HG03095 (cell line): ENCODE data around the gene MED12L.

Source experiments
- ATAC-seq: cut with Tn5 transposase; IDR thresholded peaks from one replicate; pipeline ENCODE4 v1.9.1; 2021; ENCODE audit warnings: moderate library complexity; ENCODE audit not compliant: unreplicated experiment

The MED12L gene

DNA sequence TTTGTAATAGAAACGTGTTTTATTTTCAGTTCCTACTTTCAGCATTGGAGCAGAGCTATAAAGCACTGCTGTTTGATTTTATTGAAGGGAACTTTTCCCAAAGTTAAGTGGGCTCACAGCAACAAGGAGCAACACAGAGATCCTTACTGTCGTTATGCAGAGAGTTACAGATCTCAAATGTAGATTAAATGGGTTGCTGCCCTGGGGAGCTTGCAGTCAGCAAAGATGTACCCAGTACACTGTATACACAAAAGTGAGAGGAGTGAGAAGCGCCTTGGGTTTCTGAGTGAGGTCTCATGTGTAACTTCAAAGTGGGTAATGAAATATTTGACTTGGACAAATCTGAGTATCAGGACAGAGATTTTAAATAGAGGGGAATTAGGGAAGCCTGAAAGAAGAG lies 47.7 kb downstream of the MED12L start:
- no peak for ATAC-seq

DNA sequence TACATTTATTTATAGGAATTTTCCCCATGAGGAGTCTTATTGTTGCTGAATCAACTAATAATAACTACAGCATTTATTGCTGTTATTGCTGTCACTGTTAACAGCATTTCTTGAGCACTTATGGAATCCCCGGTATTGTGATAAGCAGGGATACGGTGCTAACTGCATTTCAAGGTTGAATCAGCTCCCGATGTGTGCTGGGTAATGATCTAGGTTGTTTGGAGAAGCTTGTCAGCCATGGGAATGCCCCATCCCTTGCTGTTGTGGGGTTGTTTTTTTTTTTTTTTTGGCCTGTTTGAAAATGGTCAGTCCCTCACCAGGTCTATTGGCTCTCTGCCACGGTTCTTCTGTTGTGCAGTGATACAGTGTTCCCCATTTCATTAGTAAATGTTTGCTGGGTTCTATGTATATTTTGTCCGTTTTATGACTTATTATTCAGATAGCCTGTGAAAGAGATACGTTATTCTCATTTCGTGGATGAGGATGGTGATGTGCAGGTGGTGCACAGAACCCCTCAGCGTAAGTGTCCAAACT lies 48.5 kb downstream of the MED12L start:
- ATAC-seq, result no peak

DNA sequence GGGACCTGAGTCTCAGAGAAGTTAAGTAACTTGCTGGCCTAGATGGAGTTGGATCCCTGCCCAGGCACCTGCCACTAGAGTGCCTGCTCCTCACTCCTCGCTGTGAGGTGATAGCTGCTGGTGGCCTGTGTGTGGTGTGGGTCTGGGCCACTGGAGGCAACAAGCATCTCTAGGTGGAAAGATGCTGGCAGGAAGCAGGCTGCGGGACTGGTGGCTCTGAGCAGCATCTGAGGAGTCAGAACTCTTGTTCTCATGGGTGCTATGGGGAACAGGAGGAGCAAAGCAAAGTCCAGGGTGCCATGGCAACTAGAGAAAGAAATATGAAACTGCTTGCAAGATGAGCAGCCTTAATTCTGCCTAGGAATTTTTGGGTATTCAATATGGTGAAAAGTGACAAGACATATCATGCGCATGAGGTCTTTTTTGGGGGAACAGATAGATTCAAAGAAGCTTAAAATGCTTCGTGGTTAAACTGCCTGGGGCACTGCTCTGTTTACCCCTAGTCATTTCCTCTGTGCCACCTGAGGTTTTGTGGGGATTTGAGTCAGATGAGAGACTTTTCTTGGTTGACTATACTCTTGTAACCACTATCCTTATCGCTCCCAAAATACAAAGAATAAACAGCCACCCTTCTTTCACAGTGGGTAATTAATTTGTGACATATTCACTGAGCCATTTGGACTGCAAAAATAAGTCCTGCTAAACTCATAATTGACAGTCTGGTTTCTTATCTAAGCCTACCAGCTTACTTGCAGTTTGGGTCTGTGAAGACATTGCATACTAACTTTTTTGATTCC lies 50.3 kb downstream of the MED12L start:
- ATAC-seq, result no peak

DNA sequence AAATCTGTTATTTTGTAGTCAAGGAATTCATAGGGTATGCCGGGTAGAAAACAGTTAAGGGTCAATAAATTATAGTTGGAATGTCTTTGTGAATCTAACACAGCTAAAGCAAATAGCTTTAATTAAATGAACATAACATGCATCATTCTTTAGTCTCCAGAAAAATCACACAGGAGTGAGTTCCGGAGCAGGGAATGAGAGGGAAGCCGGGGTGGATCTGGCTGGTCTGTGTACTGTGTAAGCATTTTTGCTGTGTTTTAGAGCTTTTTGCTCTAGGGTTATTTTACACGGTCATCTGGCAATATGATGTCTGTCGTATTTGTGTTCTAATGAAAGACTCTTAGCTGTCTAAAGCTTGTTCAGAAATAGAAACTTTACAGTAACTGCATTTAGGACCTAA lies 57.5 kb downstream of the MED12L start:
- ATAC-seq, result no peak

DNA sequence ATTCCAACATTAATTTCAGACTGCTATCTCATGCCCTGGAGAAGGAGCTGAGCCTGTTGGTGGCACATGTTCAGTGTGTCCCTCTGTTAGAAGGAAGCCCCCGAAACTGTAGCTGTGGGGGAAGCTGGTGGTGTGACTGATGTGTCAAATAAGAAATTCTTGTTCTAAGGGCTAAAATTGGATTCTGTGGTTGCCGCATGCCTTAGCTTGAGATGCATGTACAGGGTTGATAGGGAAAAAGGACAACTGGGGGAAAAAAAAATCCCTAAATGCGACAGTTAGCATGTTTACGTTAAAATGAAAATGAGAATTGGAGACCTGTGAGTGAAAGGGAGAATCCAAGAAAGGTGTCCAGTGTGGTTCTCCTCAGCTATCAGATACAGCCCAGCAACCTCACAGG lies 58.6 kb downstream of the MED12L start:
- no peak for ATAC-seq

DNA sequence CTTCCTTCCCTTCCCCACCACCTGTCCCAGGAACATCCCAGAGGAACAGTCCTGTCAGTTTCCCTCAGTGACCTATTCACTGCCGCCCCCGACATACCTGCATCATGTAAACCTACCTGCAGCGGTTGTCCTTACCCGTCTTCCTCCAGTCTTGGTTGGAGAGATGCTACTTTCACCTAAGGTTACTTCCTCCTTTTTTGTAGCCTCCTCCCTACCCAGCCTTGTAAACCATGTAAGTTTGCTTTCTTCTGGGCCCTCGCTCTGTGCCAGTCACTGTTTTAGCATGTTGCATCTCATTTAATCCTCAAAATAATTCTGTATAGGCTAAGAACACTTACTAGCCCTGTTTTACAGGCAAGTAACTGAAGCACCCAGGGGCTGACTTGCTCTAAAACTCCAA lies 59.3 kb downstream of the MED12L start:
- no peak for ATAC-seq

DNA sequence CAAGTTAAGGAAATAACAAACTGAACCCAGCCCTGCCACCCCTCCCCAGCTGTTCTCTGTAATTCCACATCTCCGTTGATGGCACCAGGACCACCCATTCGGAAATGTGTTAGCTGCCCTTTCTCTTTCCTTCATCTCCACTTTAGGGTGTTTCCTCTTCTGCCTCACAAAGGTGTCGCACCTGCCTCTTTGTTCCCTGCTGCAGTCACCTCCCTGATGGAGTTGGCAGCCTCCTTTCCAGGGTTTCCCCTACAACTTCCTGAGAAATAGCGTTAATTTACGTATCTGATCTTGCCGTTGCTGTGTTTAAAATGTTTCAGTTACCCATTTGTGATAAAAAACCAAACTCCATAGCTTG lies 60.2 kb downstream of the MED12L start:
- ATAC-seq, result no peak

DNA sequence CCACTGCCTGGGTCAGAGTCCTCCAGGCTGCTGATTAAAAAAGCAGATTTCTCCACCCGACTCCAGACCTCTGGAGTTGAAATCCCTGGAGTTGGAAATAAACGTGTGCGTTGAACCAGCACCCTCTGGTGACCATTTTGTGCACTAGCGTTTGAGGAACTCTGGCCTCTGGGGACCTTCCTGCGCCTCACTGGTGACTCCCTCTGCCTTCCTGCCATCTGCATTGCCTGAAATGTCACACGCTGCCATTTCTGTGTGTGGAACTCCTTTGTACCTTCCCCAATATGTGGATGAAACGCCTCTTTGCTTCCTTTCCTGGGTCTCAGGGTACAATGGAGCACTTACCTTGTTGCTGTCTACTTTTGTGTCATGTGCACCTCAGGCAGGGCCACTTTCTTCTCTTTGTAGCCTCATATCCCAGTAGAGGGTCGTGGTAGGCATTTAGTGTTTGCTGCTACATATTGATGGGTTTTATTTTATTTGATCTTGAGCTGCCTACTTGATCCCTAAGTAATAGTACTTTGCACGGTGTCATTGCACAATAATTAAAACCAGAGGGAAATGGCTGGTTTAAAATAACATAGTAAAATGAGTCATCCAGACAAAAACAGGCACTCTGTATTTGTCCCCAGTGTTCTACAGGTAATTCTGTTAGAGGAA lies 60.7 kb downstream of the MED12L start:
- ATAC-seq, result peak; percentile 94

DNA sequence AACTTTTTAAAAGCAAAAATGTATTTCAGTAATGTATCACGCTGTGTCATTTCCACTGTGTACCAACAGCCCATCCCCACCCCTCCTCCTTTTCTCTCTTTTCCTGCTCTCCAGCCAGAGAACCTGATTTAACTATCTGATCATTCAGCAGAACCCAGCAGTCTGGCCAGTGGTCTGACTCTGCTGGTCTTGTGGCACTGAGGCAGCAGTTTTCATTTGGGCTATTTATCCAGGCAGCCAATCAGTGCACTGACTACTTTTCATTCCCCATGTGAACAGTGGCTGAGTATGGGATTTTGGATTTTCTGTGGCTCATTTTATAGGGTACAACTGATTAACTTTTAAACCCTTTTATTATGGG lies 61.2 kb downstream of the MED12L start:
- no peak for ATAC-seq

DNA sequence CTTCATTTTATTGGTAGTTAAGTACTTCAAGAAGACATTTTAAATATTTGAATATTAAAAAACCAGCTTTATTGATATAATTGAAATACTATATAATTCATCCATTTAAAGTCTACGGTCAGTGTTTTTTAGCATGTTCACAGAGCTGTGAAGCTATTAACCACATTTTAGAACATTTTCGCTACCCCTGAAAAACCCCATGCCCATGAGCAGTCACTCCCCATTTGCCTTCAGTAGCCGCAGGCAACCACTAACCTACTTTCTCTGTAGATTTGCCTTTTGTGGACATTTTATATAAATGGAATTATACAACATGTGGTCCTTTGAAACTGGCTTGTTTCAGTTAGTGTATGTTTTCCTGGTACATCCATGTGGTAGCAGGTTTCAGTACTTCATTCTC lies 61.8 kb downstream of the MED12L start:
- no peak for ATAC-seq

DNA sequence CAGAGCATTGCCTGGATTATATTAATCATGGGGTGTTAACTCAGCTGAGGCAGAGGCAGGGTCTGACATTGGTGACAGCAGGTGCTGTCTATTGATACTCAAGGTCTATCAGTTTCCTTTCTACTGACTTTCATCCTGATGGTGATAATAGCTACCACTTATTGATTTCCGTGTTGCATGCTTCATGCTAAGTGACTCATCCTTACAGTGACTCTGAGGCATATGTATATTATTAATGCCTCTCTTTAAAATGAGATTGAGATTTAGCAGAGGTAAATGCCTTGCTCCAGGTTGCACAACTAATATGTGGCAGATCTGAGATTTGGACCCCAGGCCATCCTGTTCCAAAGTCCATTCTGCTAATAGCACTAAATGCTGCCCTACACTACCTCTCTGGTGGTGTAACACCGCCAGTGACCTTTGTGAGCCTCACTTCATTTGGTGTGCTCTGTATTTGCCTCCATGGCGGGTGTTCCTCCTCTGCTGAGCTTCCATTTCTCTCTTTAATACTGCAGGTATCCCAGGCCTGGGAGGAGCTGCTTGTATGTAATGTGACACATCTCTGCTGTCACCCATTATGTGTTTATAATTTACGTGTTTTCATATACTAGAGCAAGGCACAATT lies 67.1 kb downstream of the MED12L start:
- ATAC-seq, result no peak

DNA sequence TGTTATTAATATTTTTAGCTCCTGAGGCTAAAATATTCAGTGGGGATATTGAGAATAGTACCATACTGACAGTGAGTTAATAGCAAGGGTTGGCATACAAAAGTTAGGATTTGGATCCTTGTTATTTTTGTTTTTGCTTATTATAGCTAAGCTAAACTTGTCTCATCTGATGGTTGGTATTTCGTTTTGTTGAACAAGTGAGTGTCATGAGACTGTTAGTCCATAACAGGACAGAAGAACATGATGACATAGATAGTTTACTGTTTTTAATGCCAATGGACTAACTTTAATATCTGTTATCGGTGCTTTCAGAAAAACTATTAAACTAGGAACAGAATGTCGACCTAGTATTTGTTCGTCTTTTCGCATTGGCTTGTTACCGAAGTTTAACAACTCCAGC lies 69.1 kb downstream of the MED12L start:
- ATAC-seq, result no peak

DNA sequence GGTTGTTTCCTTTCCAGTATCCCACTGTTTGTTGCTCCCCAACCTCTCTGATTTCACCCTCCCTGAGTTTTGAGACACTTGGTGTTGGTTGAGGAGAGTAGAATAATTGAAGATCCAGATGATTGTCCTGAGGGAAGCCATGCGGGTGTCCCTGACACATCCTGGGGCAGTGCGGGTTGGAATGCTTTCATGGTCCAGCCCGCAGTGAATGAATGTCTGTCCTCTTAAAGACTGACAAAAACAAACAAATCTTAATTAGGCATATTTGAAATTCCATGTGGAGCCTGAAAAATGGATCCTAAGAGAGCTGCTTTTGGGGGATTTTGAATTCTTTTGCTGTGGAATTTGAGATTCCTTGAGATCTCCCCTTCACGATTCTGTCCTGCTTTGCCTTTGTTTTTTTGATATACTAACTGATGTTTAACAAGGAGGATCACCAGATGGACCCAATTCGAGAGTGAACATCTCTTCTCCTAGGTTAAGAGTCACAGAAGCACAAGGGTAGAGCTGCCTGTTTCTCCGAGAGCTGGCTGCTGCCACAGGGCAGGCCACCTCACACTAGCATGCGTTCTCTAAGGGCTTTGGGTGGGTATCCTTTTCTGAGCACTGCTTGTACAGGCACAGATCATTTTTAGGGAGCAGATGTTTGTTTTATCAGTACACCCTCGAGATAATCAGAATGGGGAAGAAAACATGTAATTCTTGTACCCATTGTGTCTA lies 70.1 kb downstream of the MED12L start:
- ATAC-seq, result no peak

DNA sequence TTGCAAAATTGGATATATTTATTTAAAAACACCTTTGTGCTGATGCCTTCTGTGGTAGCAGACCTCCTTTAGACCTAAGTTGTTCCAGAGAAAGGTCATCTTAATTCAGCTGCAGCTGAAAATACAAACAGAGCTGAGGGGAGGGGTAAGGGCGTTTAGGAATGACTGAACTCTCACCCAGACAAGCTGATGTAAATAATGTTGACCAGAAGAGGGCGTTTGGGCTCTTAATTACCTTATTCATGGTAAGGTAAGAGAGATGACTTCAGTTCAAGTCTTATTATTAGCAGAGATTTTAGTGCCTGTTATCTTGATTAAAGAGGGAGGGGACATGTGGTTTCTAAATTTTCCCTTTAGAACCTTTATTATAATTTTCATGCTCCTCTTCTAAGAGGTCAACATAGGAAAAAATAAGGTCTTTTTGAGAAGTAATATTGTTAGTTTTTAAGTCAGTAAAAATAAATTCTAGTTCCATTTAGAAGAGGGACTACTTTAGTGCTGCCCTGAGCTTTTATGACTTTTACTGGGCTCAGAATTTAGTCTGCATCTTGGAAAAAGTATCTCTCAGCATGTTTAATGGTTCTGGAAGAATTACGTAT lies 71.3 kb downstream of the MED12L start:
- no peak for ATAC-seq

DNA sequence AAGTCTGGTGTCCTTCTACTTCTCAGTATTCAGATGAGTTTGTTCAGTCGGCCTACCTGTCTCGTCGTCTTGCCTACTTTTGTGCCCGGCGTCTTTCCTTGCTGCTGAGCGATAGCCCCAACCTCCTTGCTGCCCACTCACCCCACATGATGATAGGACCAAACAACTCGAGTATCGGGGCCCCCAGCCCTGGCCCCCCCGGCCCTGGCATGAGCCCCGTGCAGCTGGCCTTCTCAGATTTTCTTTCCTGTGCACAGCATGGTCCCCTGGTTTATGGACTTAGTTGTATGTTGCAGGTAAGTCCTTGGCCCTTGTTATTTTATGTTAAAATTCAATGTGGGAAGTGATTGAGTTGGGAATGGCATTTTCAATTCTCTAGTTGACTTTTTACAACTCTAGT lies 74.3 kb downstream of the MED12L start:
- ATAC-seq, result no peak

DNA sequence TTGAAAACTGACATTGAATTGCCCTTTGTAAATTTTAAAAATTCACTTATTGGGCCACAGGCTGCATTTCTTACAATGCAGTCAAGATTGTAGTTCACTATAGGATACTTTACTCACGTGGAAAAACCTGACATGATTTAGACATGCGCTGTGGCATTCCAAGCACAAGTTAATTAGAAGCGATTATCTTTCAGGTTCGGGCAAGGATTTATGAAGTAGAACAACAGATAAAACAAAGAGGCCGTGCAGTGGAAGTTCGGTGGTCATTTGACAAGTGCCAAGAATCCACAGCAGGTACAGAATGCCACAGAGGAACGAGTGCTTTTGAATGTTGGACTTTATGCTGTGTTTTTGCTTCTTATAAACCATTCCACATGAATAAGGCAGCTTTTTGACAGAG lies 79.8 kb downstream of the MED12L start:
- ATAC-seq, result no peak

DNA sequence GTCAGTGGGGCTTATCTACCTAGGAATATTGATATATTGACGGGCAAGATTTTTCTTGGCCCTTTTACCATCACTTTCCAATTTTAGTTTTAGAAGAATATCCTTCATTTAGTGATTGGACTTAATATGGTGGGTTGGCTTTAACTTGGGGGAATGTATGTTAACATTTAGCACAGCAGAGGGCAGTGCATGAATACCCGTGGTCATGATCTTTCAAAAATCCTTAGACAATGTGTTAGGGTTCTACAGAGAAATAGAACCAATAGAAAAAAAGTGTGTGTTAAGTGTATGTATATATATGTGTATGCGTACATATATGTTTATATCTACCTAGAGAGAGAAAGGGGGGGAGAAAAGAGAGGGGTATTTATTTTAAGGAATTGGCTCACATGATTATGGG lies 80.7 kb downstream of the MED12L start:
- ATAC-seq, result no peak

DNA sequence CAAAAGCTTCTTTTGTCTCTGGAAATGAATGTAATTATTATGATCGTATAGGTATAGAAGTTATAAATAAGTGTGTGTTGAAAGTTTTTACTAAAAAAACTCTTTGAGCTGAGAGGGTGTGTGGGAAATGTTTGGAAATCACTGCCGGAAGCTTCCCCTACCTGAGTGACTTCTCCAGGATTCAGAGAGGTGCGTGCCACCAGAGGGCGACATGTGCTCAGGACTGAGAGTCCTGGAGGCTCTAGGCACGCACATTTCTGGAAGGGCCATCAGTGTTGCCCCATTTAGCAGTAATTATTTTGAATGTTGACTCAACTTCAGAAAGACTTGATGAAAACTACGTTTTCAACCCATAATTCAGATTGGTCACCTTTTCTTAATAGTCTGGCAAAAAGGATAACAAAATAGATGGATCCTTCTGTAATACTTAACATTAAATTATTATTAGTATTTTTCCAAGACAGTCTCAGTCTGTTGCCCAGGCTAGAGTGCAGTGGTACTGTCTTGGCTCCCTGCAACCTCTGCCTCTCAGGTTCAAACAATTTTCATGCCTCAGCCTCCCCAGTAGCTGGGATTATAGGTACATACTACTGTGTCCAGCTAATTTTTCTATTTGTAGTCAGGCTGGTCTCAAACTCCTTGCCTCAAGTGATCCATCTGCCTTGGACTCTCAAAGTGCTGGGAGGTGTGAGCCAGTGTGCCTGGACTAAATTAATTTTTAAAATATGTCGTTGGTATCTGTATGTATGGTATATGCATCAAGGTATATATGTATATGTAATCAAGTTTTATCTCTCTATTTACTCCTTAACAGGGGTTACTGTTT lies 83.0 kb downstream of the MED12L start:
- peak; percentile 50 for ATAC-seq

DNA sequence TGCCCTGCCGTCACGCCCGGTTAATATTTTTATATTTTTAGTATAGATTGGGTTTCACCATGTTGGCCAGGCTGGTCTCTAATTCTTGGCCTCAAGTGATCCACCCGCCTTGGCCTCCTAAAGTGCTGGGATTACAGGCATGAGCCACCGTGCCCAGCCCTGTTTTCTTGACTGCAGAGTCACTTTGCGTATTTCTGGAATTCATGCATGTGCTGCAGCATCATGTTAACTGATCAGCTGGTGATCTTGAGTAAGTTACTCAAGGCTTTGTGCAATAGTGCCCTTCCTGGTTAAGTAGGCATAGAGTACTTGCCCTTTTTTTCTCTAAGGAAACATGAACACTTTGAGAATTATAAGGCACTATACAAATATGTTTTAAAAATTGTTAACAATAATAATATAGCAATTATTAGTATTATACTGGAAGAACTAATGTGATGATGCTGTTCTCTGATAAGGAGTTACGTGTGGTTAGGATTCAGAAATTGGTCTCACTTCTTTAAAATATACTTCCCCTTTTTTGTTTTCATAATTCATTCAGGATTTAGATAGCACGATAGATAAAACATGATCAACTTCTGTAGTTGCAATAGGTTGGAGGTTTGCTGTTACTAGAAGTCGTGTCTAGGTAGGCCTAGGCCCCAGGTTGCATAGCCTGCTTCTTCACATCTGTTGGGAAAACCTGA lies 83.9 kb downstream of the MED12L start:
- ATAC-seq, result no peak
